SIG-M5 (cell line): ENCODE measurements around the gene SLC23A1.
"Not testable (repeated sequence)": the region's sequence is repeated elsewhere in the genome, so short reads cannot be mapped to it uniquely, and the experiment has no call there.

Source experiments
- DNase-seq: peaks from one replicate; lab custom pipeline; 2025; lab: John Stamatoyannopoulos, UW

Gene SLC23A1

DNA sequence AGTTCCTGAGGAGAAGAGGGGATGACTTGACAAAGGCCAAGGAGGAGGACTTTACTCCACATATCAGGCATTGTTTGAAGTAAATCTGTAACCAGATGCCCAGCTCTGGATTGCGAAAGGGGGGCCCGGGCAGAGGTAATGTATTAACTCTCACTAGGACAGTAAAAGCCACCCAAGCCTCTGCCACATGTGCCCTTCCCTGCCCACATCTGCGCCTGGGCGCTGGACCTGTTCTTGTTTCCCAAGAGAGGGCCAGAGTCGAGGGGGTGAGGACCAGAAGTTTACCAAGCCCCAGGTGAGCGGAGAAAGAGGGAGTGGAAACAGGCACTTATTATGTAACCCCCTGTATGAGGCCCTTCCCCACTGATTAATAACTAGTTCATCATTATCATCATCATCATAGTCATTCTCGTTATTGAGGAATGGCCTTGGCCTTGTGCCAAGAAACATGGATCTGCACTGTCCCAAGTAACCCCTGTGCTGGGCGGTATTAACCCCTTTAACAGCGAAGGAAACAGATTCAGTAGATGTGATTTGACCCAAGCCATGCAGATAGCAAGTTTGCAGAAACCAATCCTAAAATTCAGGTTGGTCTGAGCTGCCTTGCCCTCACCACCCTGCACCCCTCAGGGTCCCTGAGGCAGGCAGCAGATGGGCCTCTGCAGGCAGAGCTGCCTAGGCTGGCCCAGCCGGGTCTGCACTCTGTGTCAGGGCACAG is at the start of gene SLC23A1:
Gene SLC23A1 (minus strand): TSS at position 23 of the 718 bp plus-strand sequence. CDS start 44 bp downstream, outside the sequence.
- no peak for DNase-seq

DNA sequence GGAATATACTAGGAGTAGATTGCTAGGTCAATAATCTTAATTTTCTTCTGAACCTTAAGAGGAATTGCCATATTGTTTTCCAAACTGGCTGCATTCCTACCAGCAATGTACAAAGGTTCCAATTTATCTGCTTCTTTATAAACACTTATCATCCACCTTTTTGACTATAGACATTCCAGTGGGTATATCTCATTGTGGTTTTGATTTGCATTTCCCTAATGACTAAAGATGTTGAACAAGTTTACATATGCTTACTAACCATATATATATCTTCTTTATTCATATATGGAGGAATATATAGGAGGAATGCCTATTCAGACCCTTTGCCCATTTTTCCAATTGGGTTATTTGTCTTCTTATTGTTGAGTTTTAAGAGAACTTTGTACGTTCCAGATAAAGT is 48.6 kb upstream of the SLC23A1 start:
- no peak for DNase-seq

DNA sequence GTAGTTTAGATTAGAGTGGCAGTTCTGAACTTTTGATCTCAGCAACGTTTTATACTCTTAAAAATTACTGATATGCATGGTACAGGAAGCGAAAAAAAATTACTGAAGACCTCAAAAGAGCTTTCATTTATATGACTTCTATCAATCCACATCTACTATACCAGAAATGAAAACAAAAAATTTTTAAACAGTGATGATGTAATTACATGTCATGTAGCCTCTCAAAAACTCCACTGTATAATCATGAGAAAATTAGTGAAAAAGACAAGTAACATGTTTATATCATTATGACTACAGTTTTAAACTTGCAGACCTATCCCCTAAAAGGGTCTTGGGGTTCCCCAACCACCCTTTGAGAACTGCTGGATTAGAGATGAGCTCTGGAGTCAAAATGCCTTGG is 46.9 kb upstream of the SLC23A1 start:
- no peak for DNase-seq

DNA sequence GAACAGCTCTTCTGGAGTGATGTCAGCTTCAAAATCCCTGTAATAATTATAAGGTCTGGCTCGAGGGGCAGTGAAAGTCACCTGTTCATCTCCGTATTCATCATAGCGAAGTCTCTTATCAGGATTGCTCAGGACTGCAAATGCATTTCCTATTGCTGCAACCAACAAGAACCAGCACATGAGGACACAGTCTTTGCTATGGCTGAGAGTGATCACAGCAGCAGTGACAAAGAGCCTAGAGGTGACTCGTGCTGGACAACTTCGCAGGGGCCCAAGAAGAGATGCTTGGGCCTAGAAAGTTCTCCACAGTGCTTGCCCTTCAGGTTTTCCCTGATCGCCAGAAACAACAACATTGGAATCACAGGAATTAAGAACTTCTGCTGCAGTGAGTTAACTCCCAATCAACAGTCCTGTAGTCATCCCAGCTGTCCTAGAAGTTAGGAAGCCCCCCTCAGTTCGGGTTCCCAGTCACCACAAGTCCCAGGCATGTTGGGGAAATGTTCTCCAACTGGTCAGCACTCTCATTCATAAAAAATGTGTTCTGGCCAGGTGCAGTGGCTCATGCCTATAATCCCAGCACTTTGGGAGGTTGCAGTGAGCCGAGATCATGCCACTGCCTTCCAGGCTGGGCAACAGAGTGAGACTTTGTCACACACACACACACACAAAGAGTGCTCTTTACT is 43.2 kb upstream of the SLC23A1 start:
- DNase-seq: no peak

DNA sequence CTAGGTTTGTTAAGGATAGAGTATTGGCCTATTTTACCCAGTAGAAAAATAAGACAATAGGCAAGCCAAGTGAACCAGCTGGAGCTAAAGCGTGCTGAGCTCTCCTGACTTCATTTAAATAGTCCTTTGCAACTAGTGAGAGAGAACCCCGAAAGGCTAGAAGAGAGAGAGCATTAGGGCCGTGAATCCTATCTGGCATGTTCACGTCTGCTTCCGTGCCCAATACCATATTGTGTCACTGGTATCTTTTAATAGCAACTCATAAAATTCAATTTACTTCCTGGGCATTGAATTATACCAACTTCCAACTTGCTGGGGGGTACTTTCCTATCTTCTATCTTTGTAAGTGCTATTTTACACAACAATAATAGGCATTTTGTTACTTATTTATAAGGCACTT is 42.4 kb upstream of the SLC23A1 start:
- DNase-seq: no peak

DNA sequence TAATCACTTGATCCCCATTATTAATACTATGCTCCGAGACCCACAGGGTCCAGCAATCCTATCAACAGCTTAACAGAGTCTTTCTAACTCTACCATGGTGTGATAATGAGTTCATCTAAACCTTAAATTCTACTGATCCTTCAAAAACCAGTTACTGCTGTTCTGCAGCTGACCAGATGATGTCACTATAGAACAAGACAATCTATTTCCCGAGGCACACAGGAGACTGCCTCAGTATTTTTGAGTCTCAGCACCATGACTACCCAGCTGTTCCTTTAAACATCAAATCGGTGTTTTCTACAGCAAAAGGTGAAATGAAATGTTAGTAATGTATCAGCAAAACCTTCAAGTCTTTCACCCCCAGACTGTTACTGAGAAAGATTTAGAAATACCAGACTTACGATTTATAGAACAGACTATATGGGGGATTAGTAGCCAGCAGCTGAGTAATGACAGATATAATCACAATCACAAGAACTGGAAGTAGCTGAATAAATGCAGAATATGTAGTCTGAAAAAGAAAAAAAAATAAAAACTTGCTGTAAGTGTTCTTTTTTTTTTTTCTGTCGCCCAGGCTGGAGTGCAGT is 39.3 kb upstream of the SLC23A1 start:
- peak; percentile 35 for DNase-seq

DNA sequence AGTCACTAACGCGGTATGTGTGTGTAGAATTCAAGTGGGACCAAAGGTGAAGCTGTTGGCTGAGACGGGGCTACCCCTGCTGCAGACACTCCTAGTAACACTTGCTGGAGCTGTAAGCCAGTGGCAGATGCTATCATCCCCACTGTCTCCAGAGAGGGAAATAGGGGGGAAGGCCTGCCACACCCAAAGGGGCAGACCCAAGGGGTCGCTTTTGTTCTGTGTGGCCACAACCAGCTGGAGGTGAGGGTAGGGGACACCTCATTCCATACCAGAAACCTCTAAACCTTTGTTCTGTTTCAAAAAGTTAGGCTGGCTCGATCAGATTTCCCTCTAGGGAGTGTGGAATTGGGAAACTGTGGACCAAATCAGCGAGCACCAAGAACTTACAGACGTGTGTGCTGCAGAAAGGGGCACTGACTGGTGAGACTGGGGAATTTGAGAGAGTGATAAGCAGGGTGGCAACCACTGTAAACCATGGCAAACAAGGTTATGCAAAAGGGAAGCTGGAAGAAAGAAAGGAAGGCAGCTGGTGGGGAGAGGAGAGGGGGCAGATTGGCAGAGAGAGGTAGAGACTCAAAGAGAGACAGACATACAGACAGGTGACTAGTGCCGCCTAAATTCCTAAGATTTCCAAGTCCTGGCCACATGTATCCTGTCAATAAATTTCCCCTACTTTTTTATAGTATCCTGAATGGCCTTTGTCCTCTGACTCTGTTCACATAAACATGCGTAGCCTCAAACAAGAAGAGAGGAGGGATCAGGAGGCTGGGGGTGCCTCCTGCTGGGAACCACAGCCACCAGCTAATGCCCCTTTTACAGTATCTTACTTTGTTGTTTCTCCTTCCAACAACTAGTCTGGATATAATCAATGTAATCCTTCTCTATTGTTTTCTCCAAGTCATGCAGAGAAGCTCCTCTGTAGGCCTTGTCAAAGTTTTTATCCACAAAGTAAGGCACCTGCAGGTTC is 36.4 kb upstream of the SLC23A1 start:
- no peak for DNase-seq

DNA sequence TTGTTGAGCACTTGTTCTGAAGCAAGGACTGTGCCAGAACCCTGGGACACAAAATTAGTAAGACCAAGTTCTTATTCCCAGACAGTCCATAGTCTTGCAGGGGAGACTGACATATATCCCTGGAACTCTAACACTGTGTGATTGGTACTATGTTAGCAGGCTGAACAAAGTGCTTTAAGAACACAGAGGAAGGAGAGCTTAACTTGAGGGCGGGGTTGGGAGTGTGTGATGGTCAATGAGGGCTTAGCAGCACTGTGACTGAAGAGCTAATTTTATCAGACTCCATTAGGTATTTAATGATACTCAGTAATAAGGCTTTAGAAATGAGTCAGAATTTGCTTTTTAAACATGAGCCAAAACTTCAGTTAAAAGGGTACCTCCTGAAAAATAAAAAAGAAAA is 35.7 kb upstream of the SLC23A1 start:
- DNase-seq: no peak

DNA sequence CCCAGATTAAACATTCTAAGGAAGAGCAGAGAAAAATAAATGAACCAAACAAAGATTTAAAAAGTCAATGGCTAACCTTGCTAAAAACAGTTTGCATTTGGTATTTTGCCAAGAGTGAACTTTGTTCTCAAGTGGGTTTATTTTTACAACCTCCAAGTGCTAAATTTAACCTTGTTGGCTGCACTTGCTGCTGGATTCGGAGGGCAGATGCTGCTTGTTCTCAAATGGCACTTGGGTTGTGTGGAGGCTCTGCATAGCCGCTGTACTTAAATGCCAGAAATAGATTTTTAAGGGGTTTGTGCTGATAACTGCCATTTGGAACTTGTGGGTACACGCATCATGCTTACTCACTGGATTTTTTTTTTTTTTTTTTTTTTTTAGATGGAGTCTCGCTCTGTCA is 34.1 kb upstream of the SLC23A1 start:
- DNase-seq: no peak

DNA sequence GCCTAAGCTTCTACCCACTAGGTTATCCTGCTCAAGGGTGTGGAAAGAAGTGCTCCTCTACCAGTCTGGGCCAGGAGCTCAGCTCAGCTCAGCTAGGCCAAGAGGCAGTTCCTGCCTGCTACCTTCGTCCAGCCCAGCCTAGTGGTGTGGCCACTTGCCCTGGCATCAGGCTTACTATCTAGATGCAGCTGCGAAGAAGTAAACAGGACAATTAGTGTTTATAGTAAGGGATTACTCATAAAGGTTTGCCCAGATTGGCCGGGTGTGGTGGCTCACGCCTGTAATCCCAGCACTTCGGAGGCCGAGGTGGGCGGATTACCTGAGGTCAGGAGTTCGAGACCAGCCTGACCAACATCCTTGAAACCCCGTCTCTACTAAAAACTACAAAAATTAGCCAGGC is 33.6 kb upstream of the SLC23A1 start:
- no peak for DNase-seq

DNA sequence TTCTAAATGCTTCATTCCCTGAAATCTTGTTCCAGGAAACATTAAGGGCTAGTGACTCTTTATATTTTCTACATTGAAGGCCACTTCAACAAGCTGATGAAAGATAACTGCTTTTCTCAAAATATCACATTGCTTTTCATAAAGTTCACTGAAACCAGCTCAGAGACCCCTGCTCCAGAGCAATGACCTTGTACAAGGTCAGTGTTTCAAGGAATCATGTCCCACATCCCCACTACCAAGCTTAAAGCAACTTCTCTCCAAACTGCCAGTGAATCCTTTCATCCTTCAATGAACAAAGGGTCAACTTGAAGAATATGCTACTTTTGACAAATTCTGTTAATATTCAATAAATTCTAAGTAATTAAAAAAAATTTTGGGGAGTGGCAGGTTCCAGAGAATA is 32.8 kb upstream of the SLC23A1 start:
- DNase-seq: no peak

DNA sequence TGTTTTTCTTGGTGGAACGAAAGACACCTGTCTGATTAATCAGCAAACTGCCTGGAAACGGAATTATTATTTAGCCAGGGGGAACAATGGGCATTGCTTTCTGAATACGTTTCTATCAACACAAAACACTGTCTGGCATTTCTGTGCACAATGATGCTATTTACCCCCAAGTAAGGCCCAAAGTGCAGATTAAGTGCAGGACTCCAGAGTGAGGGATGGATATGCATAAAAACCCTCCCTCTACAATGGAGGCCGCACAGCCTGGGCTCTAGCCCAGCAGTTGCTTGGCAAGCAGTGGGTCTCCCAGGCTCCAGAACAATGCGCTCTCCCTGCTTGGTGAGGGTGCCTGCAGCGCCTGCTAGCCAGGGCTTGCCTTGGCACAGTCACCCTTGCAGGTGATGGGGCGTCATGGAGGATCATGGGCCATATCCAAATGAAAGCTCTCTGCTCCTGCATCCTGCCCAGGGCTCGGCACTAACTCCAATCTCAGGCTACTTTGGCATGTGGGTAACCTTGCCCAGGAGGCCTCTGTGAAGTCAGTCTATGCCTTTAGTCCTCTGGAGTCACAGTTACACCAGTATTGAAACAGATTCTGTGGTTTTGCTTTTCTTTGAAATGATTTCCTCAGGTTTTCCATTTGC is 32.2 kb upstream of the SLC23A1 start:
- DNase-seq: no peak

DNA sequence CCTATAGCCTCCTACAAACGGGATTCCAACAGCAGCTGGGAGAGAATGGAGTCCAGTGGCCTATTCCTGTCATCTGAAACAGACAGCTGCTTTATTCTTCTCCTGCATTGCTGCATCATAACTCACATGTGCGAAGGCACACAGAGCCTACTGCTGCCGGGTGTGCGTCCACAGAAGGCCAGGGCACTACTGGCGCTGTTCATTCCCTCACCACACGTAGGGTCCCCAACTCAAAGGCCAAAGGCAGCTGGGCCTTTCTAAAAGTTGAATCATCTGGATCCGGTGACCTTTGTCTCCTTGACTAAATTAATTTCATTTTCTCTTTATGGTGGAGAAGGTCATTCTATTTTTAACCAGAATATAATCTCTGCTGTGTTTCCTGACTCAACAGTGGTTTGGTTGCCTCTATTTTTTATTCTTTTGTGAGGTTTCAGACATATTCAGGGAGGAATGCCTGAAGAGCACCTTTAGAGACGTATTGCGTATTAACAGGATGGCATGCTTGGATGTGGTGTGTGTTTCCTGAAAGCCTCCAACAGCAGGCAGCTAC is 31.6 kb upstream of the SLC23A1 start:
- no peak for DNase-seq

DNA sequence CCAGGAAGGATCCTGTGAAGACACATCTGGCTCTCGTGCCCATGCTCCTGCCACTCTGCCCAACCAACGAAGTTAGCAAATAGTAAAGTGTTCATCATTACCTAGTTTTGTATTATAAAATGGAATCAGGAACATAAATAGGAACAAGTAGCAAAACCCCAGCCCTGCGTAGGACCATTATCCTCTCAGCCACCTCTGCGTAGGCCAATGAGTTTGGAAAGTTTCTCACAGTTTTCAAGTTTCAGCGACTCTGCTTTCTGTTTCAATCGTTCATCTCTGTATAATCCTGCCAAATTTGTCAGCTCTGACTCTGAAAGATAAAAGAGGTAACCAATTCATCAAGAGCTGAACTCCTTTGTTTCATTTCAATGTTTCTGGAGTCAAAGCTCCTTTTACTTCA is 30.9 kb upstream of the SLC23A1 start:
- DNase-seq: no peak

DNA sequence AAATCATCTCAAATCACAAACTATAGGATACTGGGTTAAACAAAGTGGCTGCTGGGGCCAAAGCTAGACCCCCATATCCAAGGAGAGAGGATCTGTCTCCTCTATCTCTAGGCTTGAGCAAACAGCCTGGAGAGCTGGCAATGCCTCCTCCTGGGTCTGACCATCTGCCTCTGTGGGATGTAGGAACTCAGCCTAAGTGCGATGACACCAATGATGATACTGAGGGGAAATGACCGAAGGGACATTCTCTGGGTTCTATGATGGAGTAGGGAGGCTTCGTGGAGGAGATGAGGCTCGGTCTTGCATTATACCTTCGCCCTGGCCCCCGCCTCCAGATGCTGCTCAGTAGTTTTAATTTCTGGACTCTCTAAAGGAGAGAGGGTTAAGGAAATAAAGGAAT is 30.1 kb upstream of the SLC23A1 start:
- DNase-seq: no peak

DNA sequence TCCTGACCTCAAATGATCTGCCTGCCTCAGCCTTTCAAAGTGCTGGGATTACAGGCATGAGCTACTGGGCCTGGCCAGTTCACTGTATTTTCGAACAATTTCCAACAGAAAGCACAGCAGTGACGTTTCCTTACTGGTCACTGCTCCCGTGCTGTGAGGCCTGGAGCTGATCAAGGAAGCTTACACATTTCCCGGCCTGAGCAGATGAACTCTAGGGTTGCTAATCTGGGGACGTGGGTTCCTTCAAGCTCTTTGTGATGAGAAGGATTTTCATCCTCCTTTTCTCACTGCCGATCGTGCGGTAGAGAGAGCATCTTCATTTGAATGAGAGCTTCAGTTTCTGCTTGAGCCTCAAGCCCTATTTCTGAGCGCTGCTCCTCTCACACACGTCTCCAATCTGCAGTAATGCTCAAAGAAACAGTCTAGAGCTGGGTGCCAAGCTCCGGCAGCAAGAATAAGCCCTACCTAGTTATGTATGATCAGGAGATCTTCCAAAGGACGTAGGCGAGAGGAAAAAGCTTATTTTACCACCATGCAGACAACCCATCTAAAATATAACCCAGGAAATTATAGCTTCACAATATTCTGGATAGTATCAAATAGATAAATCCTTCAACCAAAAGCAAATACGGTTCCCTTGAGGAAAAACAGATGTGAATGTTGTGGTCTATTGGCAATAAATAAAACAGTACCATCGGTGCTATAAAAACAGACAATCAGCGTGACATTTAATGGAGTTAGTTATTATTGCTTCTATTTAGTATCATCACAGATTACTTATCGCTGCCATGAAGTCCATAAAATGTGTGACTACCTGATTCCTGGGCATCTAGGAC is 28.1 kb upstream of the SLC23A1 start:
- no peak for DNase-seq

DNA sequence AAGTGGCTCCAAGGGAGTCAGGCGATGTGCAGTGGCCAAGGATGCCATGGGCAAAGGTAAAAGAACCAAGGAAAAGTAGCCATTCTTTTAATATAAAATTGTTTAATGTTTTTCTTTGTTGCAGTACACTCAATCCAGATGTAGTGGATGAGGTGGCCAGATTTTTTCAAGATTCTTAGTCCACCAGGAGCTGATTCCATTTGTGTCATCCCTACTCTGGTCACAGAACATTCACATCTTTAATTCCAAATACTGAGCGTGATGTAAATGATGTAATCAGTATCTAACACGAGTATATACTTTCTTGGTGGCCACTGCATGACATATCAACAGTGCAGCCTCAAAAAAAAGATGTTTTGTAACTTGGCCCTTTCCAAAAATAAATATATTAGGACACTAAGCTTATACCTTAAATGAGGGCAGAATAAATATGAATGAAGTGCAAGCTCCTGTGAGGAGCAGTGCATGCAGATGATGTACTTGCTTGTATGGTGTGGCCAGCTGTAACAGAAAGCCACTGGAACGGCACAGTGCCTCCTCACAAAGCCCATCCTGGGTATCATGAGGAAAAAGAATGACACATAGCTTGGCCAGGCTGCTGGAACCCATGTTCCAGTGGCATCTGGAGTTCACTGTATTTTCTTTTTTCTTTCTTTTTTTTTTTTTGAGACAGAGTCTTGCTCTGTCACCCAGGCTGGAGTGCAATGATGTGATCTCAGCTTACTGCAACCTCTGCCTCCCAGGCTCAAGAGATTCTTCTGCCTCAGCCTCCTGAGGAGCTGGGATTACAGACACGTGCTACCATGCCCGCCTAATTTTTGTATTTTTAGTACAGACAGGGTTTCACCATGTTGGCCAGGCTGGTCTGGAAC is 27.3 kb upstream of the SLC23A1 start:
- no peak for DNase-seq

DNA sequence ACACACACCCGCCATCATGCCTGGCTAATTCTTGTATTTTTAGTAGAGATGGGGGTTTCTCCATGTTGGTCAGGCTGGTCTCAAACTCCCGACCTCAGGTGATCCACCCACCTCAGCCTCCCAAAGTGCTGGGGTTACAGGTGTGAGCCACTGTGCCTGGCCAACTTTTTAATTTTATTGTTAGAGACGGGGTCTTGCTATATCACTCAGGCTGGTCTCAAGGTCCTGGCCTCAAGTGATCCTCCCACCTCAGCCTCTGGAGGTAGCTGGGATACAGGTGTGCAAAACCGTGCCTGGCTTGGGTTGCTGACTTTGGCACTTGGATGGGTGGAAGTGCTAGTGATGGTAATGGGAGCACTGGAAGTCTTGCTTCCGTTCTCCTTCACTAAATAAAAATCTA is 26.0 kb upstream of the SLC23A1 start:
- not testable (repeated sequence) for DNase-seq

DNA sequence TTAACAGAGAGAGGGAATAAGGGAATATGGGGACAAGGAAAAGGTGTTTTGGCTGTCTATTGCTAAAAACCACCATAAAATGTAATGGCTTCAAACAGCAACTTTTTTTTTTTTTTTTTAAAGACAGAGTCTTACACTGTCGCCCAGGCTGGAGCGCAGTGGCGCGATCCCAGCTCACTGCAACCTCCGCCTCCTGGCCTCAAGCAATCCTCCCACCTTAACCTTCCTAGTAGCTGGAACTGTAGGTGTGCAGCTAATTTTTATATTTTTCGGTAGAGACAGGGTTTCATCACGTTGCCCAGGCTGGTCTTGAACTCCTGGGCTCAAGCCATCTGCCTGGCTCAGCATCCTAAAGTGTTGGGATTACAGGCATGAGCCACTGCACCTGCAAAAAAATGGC is 25.1 kb upstream of the SLC23A1 start:
- DNase-seq: no peak

DNA sequence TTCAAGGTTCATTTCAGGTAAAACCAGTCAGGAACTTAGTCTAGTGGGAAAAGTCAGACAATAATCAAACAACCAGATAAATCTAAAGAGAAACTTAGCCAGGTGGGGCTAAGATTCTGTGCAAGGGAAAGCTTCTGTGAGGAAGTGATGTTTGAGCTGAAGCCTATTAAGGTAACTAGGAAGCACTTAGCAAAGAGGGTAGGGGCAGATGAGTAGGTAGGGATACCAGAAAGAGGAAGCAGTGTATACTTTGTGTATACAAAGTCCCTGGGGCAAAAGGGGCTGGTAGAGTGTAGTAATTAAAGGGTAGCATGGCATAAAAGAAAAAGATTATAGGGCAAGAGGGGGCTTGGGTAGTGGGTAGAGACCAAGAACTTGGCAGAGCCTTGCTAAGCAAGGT is 24.4 kb upstream of the SLC23A1 start:
- DNase-seq: no peak
